ENCODE data around the gene BOLA1.
"Not testable (repeated sequence)": the region's sequence is repeated elsewhere in the genome, so short reads cannot be mapped to it uniquely, and the experiment has no call there.

The BOLA1 gene

GRCh38 chr1:149899460-149900284 lies at the start of gene BOLA1:
Gene BOLA1, plus strand, starts transcription at chr1:149899568. Its CDS starts 492 bp downstream, at chr1:149900060.
- DNase-seq = peak; percentile 51

GRCh38 chr1:149849947-149850360 lies 49.4 kb upstream of the BOLA1 start:
- no peak for DNase-seq

GRCh38 chr1:149850732-149851345 lies 48.5 kb upstream of the BOLA1 start:
- DNase-seq = not testable (repeated sequence)

- DNase-seq = not testable (repeated sequence)
Measured at GRCh38 chr1:149851585-149852213, 47.7 kb upstream of the BOLA1 start.

GRCh38 chr1:149852263-149852662 lies 47.1 kb upstream of the BOLA1 start:
- DNase-seq = not testable (repeated sequence)

- not testable (repeated sequence) for DNase-seq
Measured at GRCh38 chr1:149860271-149860670, 39.1 kb upstream of the BOLA1 start.

- not testable (repeated sequence) for DNase-seq
Measured at GRCh38 chr1:149860684-149861496, 38.5 kb upstream of the BOLA1 start.

- DNase-seq = not testable (repeated sequence)
Measured at GRCh38 chr1:149861497-149862054, 37.8 kb upstream of the BOLA1 start.

- DNase-seq = not testable (repeated sequence)
Measured at GRCh38 chr1:149866887-149867286, 32.5 kb upstream of the BOLA1 start.

GRCh38 chr1:149873060-149873459 lies 26.3 kb upstream of the BOLA1 start:
- DNase-seq = not testable (repeated sequence)

- DNase-seq = no peak
Measured at GRCh38 chr1:149877211-149877946, 22.0 kb upstream of the BOLA1 start.

GRCh38 chr1:149879556-149879955 lies 19.8 kb upstream of the BOLA1 start:
- DNase-seq = no peak

- no peak for DNase-seq
Measured at GRCh38 chr1:149881876-149882275, 17.5 kb upstream of the BOLA1 start.

GRCh38 chr1:149883598-149884247 lies 15.6 kb upstream of the BOLA1 start:
- no peak for DNase-seq

GRCh38 chr1:149884433-149885338 lies 14.7 kb upstream of the BOLA1 start:
- peak; percentile 73 for DNase-seq

GRCh38 chr1:149885339-149886120 lies 13.8 kb upstream of the BOLA1 start:
- peak; percentile 75 for DNase-seq

GRCh38 chr1:149886121-149886395 lies 13.3 kb upstream of the BOLA1 start:
- not testable (repeated sequence) for DNase-seq

- peak; percentile 100 for DNase-seq
Measured at GRCh38 chr1:149886396-149887195, 12.8 kb upstream of the BOLA1 start.

GRCh38 chr1:149887196-149887455 lies 12.2 kb upstream of the BOLA1 start:
- not testable (repeated sequence) for DNase-seq

All from NCI-H1694 (cell line).